Measurements from ENCODE around the gene CNN2.

CNN2 gene

DNA sequence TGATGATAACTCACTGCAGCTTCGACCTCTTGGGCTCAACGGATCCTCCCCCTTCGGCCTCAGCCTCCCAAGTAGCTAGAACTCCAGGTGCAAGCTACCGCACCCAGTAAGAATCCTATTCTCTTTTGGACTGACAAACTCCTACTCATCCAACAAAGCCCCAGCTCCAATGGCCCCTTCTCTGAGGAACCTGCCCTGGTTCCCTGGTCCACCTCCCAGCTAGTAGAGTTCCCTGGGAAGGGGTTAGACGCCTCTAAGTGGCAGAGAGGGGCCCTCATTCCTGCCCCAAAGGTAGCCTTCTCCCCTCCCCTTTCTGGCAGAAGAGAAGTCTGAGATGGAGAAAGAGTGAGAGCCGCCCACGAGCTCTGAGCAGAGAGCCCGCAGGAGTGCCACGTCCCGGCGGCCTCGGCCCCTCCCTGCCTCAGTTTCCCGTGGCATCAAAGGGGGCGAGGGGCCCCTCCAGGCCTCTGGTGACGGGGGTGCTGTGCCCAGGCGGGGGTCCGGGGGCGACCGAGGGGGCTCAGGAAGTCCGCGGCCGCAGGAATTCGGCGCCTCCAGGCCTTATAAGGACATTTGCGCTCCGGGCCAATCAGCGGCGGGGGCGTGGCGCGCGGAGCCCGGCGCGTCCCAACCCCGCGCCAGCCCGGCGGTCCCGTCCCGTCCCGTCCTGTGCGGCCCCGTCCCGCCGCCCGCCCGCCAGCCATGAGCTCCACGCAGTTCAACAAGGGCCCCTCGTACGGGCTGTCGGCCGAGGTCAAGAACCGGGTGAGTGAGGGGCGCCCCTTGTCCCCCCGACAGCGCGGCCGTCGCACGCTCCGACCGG is at the start of gene CNN2:
Gene CNN2 (plus strand): TSS at position 649 of the 823 bp plus-strand sequence. CDS start 54 bp downstream, at position 703.
- DNase-seq: peak; percentile 73

DNA sequence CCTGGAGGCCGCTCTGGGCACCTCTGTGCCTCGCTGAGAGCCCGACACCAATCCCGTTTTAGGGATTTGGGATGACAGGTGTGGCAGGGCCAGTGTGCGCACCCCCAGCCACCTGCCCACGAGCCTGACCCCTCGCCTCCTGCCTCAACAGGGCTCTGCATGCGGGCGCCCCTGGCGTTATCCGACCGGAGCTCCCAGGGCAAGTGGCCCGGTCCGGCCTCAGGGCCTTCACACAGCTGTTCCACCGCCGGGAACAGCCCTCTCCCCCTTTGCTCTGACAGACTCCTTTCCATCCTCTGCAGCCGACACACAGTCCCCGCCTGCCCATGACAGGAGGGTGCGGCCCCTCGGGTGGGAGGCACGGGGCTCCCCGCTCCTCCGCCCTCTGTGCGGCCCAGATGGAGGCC is 49.3 kb upstream of the CNN2 start:
- no peak for DNase-seq

DNA sequence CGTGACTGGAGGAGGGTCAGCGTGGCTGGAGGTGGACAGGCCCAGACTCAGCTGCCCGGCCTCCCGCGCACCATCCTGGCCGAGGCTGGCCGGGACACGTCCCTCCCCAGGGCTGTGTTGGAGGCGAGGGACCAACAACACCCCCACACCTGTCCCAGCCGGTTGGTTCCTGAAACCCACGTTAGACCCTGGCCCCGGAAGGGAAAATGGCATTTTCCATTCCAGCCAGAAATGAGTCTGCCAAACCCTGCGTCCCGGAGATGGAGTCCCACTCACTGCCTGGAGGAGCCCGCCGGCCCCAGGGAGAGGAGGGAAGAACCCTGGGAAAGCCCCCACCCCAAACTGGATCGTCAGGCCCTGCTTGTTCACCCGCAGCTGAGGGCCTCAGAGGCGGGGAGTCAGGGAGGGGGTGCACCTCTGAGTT is 47.1 kb upstream of the CNN2 start:
- DNase-seq: no peak

DNA sequence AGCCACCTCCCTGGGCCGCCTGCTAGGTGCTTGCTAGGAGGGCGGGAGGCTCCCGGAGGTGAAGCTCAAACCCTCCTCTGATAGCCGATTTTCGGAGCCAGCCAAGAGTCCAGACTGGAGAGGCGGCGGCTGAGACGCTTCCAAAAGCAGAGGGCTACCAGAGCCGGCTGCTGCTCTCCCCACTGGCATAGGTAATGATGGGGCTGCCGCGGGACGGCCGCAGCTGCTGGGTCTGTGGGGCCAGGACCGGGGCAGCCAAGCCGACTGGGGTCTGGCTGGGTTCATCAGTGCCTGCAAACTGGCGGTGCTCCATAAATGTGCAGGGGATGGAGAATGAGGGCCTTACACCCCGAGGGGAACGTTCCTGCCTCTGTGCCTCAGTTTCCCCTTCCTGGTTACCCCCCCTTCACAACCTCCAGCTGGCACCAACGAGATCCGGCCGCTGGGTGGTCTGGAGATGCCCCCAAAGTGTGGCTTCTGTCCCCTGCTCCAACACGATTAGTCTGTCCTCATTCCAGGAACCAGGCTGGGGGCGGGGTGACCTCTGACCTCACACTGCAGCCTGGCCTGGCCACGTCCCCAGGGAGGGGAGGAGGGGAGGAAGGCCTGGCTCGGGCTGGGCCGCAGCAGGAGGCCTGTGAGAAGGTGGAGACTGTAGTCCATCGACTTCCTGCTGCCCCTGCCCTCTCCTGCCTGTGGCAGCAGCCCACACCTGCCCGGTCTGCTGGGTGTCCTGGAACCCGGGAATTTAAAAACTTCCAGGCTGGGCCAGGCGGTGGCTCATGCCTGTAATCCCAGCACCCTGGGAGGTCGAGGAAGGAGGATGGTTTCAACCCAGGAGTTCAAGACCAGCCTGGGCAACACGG is 46.0 kb upstream of the CNN2 start:
- DNase-seq: no peak

GRCh38 chr19:982567-983170 is 43.7 kb upstream of the CNN2 start:
- peak; percentile 77 for DNase-seq

GRCh38 chr19:984165-984967 is 42.0 kb upstream of the CNN2 start, which contains the start of gene WDR18:
TSS of gene WDR18 (plus strand) at chr19:984345. CDS start at chr19:984354, 9 bp downstream.
- peak; percentile 91 for DNase-seq

- no peak for DNase-seq
These were observed 40.3 kb upstream of the CNN2 start for GRCh38 chr19:986083-986482.

DNA sequence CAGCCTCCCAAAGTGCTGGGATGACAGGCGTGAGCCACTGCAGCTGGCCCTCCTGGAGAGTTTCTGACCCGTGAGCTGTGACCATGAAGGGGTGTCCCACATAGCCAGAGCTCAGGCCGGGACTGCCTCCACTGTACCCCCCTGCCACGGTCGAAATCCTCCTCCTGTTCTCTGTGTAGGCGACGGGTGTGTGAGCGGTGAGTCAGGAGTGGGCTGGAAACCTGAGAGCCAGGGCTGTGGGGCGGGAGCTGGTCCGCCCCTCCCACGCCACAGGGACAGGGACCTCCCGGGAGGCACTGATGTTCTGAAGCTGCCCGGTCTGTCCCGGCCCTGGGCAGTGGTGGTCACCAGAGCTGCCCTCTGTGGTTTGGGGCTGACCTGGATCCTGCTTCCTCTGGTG is 38.3 kb upstream of the CNN2 start:
- no peak for DNase-seq

- DNase-seq: no peak
These were observed 37.9 kb upstream of the CNN2 start for GRCh38 chr19:988510-988909.

- no peak for DNase-seq
These were observed 36.9 kb upstream of the CNN2 start for GRCh38 chr19:989381-990081.

DNA sequence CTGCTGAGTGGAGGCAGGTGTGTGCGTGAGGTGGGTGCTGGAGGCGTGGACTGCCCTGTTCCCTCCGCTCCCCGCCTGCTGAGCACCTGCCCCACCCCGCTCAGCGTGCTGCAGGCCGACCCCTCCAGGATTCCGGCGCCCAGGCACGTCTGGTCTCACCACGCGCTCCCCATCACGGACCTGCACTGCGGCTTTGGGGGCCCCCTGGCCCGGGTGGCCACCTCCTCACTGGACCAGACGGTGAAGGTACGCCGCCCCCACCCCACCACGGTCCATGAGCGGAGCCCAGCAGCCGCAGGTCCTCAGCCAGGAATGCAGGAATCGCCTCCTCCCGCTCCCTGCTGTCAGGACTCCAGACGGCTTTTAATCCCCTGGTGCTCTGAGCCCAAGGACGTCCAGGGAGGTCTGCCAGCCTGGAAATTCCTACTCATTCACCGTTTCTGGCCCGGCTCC is 36.3 kb upstream of the CNN2 start:
- DNase-seq: no peak

DNA sequence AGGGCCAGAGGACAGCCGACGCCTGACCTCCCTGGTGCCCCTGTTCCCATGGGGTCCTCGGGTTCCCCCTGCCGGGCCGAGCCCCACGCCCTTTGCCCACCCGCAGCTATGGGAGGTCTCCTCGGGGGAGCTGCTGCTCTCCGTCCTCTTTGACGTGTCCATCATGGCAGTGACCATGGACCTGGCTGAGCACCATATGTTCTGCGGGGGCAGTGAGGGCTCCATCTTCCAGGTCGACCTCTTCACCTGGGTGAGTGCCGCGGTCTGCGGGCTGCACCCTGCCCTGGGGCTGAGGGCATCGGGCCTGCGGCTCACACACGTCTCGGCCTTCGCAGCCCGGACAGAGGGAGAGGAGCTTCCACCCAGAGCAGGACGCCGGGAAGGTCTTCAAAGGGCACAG is 35.7 kb upstream of the CNN2 start:
- DNase-seq: no peak

DNA sequence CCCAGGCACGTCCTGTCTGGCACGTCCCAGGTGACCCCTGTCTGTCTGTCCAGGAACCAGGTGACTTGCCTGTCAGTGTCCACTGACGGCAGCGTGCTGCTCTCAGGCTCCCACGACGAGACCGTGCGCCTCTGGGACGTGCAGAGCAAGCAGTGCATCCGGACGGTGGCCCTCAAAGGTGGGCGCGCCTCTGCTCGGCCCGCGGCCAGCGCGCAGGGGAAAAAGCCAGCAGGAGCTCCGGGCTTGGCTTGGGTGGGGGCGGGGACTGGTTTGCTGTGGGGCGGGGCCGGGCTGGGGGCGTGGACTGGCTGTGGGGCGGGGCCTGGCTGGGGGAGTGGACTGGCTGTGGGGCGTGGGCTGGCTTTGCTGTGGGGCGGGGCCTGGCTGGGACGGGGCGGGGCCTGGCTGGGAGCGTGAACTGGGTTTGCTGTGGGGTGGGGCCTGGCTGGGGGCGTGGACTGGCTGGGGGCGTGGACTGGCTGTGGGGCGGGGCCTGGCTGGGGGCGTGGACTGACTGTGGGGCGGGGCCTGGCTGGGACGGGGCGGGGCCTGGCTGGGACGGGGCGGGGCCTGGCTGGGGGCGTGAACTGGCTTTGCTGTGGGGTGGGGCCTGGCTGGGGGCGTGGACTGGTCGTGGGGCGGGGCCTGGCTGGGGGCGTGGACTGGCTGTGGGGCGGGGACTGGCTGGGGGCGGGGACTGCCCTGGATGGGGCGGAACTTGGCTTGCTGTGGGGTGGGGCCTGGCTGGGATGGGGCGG is 35.1 kb upstream of the CNN2 start:
- peak; percentile 62 for DNase-seq

DNA sequence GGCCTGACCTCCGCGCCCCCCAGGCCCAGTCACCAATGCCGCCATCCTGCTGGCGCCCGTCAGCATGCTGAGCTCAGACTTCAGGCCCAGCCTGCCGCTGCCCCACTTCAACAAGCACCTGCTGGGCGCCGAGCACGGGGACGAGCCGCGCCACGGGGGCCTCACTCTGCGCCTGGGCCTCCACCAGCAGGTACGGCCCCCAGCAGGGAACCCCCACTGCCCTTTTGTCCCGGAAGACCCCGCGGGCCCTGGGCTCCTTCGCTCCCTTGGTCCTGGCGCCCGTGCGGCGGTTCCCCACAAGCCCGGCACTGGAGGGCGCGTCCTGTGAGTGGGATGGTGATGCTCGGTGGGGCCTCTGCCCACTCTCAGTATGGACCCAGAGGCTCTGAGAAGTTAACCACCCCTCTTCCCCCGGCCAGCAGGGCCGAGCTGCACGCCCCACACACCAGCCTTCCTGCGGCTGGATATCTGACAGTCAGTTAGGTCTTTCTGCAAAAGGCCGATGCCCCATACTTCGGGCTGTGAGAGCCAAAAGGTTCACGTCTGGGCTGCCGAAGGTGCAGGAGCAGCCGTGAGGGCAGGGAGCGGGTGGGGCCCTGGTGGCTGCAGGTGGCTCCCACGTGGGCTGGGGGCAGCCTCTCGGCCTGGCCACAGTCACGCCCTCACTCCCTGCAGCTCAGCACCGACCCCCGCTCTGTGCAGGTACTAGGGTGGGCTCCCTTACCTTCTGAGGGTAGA is 34.3 kb upstream of the CNN2 start:
- no peak for DNase-seq

GRCh38 chr19:992670-993055 is 33.7 kb upstream of the CNN2 start:
- DNase-seq: no peak

- DNase-seq: no peak
These were observed 33.0 kb upstream of the CNN2 start for GRCh38 chr19:993361-993830.

DNA sequence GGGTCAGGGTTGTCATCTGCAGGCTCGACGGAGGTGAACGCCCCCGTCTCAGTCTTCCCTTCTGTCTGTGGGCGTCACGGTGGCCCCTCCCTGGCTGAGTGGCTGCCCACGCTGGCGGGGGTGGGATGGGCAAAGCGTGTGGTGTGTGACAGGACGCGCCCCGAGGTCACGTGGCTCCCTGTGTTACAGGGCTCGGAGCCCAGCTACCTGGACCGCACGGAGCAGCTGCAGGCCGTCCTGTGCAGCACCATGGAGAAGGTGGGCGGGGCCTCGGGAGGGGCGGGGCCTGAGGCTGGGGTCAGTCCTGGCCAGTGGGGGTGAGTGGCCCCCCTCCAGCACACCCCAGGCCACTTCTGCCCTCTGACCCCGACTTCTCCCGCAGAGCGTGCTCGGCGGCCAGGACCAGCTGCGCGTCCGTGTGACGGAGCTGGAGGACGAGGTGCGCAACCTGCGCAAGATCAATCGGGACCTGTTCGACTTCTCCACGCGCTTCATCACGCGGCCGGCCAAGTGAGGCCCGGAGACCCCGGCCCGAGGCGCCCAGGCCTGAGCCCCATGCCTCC is 32.5 kb upstream of the CNN2 start:
- DNase-seq: no peak

GRCh38 chr19:994516-994915 is 31.9 kb upstream of the CNN2 start:
- DNase-seq: no peak

GRCh38 chr19:995051-995827 is 31.2 kb upstream of the CNN2 start:
- no peak for DNase-seq

Data from stimulated activated CD4-positive, alpha-beta T cell treated with anti-CD3 and anti-CD28 coated beads, Interleukin-4, amount 100 ng/mL, for 24 hours (primary cell).